Spleen (tissue), 7 donors: ENCODE measurements around the gene HSF2BP.

Experiments used
- POLR2A ChIP-seq, 3 donors: fragments of 450-650 bp; IDR thresholded peaks; one replicate each; pipeline ENCODE4 v1.5.1; 2017; ENCODE audit warnings: antibody characterized with exemption in 3 of 3, mild to moderate bottlenecking in 1 of 3
- POLR2AphosphoS5 ChIP-seq, 3 donors: sonication (generic); formaldehyde crosslinking; IDR thresholded peaks; one replicate each; pipeline ENCODE4 v1.5.1; 2017; ENCODE audit warnings: antibody characterized with exemption in 3 of 3
- TF ChIP-seq, protein P1 (sequence below), 11 experiments: fragments of 200-600 bp in 7 of 11; fragments of 450-650 bp in 4 of 11; sonication (generic) in 4 of 11; IDR thresholded peaks in 8 of 11; conservative IDR thresholded peaks in 3 of 11; 1 replicate in 7 of 11; 2 replicates in 4 of 11; pipeline versions ENCODE4 v1.4.0 to v1.8.0; 2016 to 2021; ENCODE audit warnings: antibody characterized with exemption in 11 of 11, inconsistent platforms in 4 of 11, mild to moderate bottlenecking in 1 of 11
- donor health status: DM: no; HTN: no; CAD: no; lungs with moderate emphysema.
- donor health status: DM: no; HTN: no; CAD: no.
- donor health status: DM: no; HTN: no; CAD: no.

GRCh38 chr21:43598416-43599120 lies 60.7 kb downstream of the HSF2BP start:
- TF ChIP-seq, protein P1, sequence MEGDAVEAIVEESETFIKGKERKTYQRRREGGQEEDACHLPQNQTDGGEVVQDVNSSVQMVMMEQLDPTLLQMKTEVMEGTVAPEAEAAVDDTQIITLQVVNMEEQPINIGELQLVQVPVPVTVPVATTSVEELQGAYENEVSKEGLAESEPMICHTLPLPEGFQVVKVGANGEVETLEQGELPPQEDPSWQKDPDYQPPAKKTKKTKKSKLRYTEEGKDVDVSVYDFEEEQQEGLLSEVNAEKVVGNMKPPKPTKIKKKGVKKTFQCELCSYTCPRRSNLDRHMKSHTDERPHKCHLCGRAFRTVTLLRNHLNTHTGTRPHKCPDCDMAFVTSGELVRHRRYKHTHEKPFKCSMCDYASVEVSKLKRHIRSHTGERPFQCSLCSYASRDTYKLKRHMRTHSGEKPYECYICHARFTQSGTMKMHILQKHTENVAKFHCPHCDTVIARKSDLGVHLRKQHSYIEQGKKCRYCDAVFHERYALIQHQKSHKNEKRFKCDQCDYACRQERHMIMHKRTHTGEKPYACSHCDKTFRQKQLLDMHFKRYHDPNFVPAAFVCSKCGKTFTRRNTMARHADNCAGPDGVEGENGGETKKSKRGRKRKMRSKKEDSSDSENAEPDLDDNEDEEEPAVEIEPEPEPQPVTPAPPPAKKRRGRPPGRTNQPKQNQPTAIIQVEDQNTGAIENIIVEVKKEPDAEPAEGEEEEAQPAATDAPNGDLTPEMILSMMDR (IDR thresholded peaks at IDR 0.05 in 8 of 11, conservative IDR thresholded peaks at IDR 0.05 in 3 of 11), result no peak
- no peak for TF ChIP-seq POLR2AphosphoS5 (IDR thresholded peaks at IDR 0.05)
- no peak for TF ChIP-seq POLR2A (IDR thresholded peaks at IDR 0.05)
